Activated T-cell treated with anti-CD3 and anti-CD28 coated beads, Interleukin-2, amount 50 U/mL, for 72 hours (primary cell): Measurements from ENCODE around the gene KRTAP5-7. TPM values are rescaled to one million over a fixed set of nuclear protein-coding genes. Genes with fewer than 3 reads are reported as not detected.

Experiments
- ATAC-seq, 2 donors: fragments of 150-1000 bp; cut with Tn5 transposase; replicated peaks in 1 of 2; 2 replicates each; pipeline ENCODE4 v1.10.0; 2021; ENCODE audit warnings: moderate library complexity in 2 of 2, mild to moderate bottlenecking in 1 of 2
- DNase-seq, 2 donors: peaks; one replicate each; pipeline ENCODE4 v3.0.0; 2021 to 2022; ENCODE audit warnings: mixed read lengths in 1 of 2
- H3K27ac Mint-ChIP-seq: one replicate; pipeline ENCODE4 v1.8.0; 2022; ENCODE audit warnings: mild to moderate bottlenecking, moderate library complexity, mixed read lengths
- H3K27me3 Mint-ChIP-seq: one replicate; pipeline ENCODE4 v1.8.0; 2022; ENCODE audit warnings: low read depth, mixed read lengths
- H3K36me3 Mint-ChIP-seq, 2 donors: one replicate each; pipeline ENCODE4 v1.8.0; 2022; ENCODE audit warnings: mixed read lengths in 2 of 2, mild to moderate bottlenecking in 1 of 2; ENCODE audit not compliant: insufficient read depth in 2 of 2
- H3K4me1 Mint-ChIP-seq: one replicate; pipeline ENCODE4 v1.8.0; 2022; ENCODE audit warnings: low read depth, mixed read lengths
- H3K4me3 Mint-ChIP-seq, 2 donors: one replicate each; pipeline ENCODE4 v1.8.0; 2022; ENCODE audit warnings: mild to moderate bottlenecking in 2 of 2, mixed read lengths in 2 of 2, moderate library complexity in 2 of 2
- H3K9me3 Mint-ChIP-seq, 2 donors: one replicate each; pipeline ENCODE4 v1.8.0; 2022; ENCODE audit warnings: mixed read lengths in 2 of 2
- total RNA-seq, 2 donors: library from RNA; stranded (reverse); gene quantifications; one replicate each; pipeline ENCODE4 v1.2.3, GENCODE V29; 2022

The KRTAP5-7 gene
- total RNA-seq, 2 donors from 2014 or later = not detected

GRCh38 chr11:71488681-71489270 is 38.3 kb upstream of the KRTAP5-7 start:
- Mint-ChIP-seq H3K4me1 (peaks cover 27% of the 10 kb centered on the region), H3K9me3 (no peaks in the 10 kb centered on the region), H3K4me3 (peak overlapping the region; percentile 7 to 18), H3K36me3 (peaks cover 10 to 27% of the 10 kb centered on the region in 2 donors), H3K27me3 (no peaks in the 10 kb centered on the region), H3K27ac (peak overlapping the region; percentile 84)
- DNase-seq (no peak), ATAC-seq (peak; percentile 11 to 16)

- peak; percentile 67 to 73 for DNase-seq
- peak; percentile 88 to 96 for ATAC-seq
- H3K36me3 Mint-ChIP-seq = peaks cover 9 to 26% of the 10 kb centered on the region in 2 donors
- no peaks in the 10 kb centered on the region for H3K9me3 Mint-ChIP-seq
- H3K4me3 Mint-ChIP-seq = peak overlapping the region; percentile 23 to 36
- peaks cover 27% of the 10 kb centered on the region for H3K4me1 Mint-ChIP-seq
- no peaks in the 10 kb centered on the region for H3K27me3 Mint-ChIP-seq
- peak overlapping the region; percentile 84 for H3K27ac Mint-ChIP-seq
These were observed 37.6 kb upstream of the KRTAP5-7 start for GRCh38 chr11:71489311-71490043.

- no peaks in the 10 kb centered on the region for H3K9me3 Mint-ChIP-seq
These were observed 36.9 kb upstream of the KRTAP5-7 start for GRCh38 chr11:71490044-71490730.

GRCh38 chr11:71490731-71491390 is 36.2 kb upstream of the KRTAP5-7 start:
- Mint-ChIP-seq H3K27ac (no peak overlapping the region), H3K27me3 (no peaks in the 10 kb centered on the region), H3K4me1 (peaks cover 27% of the 10 kb centered on the region), H3K36me3 (peaks cover 9 to 32% of the 10 kb centered on the region in 2 donors), H3K9me3 (no peaks in the 10 kb centered on the region), H3K4me3 (no peak overlapping the region)
- DNase-seq (no peak), ATAC-seq (no peak)

More at GRCh38 chr11:71490044-71490730, 36.9 kb upstream of the KRTAP5-7 start:
- DNase-seq = no peak
- no peak for ATAC-seq
- Mint-ChIP-seq H3K4me1 (peaks cover 27% of the 10 kb centered on the region), H3K36me3 (peaks cover 9 to 31% of the 10 kb centered on the region in 2 donors), H3K27ac (peak overlapping the region; percentile 39), H3K27me3 (no peaks in the 10 kb centered on the region), H3K4me3 (no peak overlapping the region)

GRCh38 chr11:71491531-71491930 is 35.5 kb upstream of the KRTAP5-7 start:
- H3K27me3 Mint-ChIP-seq = no peaks in the 10 kb centered on the region
- peaks cover 27% of the 10 kb centered on the region for H3K4me1 Mint-ChIP-seq
- peaks cover 4 to 26% of the 10 kb centered on the region in 2 donors for H3K36me3 Mint-ChIP-seq
- no peaks in the 10 kb centered on the region for H3K9me3 Mint-ChIP-seq
- H3K27ac Mint-ChIP-seq = no peak overlapping the region
- DNase-seq (no peak), ATAC-seq (no peak)
- H3K4me3 Mint-ChIP-seq = no peak overlapping the region

- ATAC-seq (no peak), DNase-seq (no peak)
- no peaks in the 10 kb centered on the region for H3K27me3 Mint-ChIP-seq
- H3K9me3 Mint-ChIP-seq = no peaks in the 10 kb centered on the region
- H3K4me3 Mint-ChIP-seq = no peak overlapping the region
- H3K4me1 Mint-ChIP-seq = peaks cover 27% of the 10 kb centered on the region
- H3K27ac Mint-ChIP-seq = no peak overlapping the region
- peaks cover 3 to 25% of the 10 kb centered on the region in 2 donors for H3K36me3 Mint-ChIP-seq
These were observed 35.1 kb upstream of the KRTAP5-7 start for GRCh38 chr11:71491940-71492339.

GRCh38 chr11:71495286-71496230 is 31.5 kb upstream of the KRTAP5-7 start:
- Mint-ChIP-seq H3K4me3 (no peak overlapping the region), H3K27me3 (no peaks in the 10 kb centered on the region), H3K9me3 (no peaks in the 10 kb centered on the region), H3K27ac (no peak overlapping the region), H3K36me3 (peaks cover 9 to 30% of the 10 kb centered on the region in 2 donors), H3K4me1 (peaks cover 5% of the 10 kb centered on the region)
- DNase-seq = no peak
- ATAC-seq = no peak

- H3K9me3 Mint-ChIP-seq = no peaks in the 10 kb centered on the region
- H3K4me1 Mint-ChIP-seq = peaks cover 5% of the 10 kb centered on the region
- ATAC-seq (no peak), DNase-seq (no peak)
- H3K27me3 Mint-ChIP-seq = no peaks in the 10 kb centered on the region
- H3K36me3 Mint-ChIP-seq = peaks cover 9 to 25% of the 10 kb centered on the region in 2 donors
- no peak overlapping the region for H3K4me3 Mint-ChIP-seq
- no peak overlapping the region for H3K27ac Mint-ChIP-seq
These were observed 30.6 kb upstream of the KRTAP5-7 start for GRCh38 chr11:71496421-71496820.

- Mint-ChIP-seq H3K4me1 (peaks cover 5% of the 10 kb centered on the region), H3K9me3 (no peaks in the 10 kb centered on the region), H3K27me3 (no peaks in the 10 kb centered on the region), H3K27ac (no peak overlapping the region), H3K36me3 (peaks cover 9 to 26% of the 10 kb centered on the region in 2 donors), H3K4me3 (no peak overlapping the region)
- no peak for ATAC-seq
- DNase-seq = no peak
These were observed 29.0 kb upstream of the KRTAP5-7 start for GRCh38 chr11:71498091-71498490.

- Mint-ChIP-seq H3K27me3 (no peaks in the 10 kb centered on the region), H3K4me1 (peaks cover 5% of the 10 kb centered on the region), H3K9me3 (no peaks in the 10 kb centered on the region), H3K4me3 (no peak overlapping the region), H3K36me3 (peaks cover 9 to 26% of the 10 kb centered on the region in 2 donors), H3K27ac (no peak overlapping the region)
- ATAC-seq = no peak
- no peak for DNase-seq
These were observed 27.9 kb upstream of the KRTAP5-7 start for GRCh38 chr11:71499125-71499524.

- Mint-ChIP-seq H3K4me3 (no peak overlapping the region), H3K27me3 (no peaks in the 10 kb centered on the region), H3K27ac (no peak overlapping the region), H3K4me1 (peaks cover 5% of the 10 kb centered on the region), H3K9me3 (peaks cover 0 to under 1% of the 10 kb centered on the region in 2 donors), H3K36me3 (peaks cover 10 to 27% of the 10 kb centered on the region in 2 donors)
- ATAC-seq (no peak), DNase-seq (no peak)
These were observed 27.5 kb upstream of the KRTAP5-7 start for GRCh38 chr11:71499546-71499945.

- Mint-ChIP-seq H3K27ac (no peak overlapping the region), H3K36me3 (peaks cover 12 to 22% of the 10 kb centered on the region in 2 donors), H3K9me3 (peaks cover 0 to 2% of the 10 kb centered on the region in 2 donors), H3K4me3 (no peak overlapping the region), H3K4me1 (peaks cover 5% of the 10 kb centered on the region), H3K27me3 (no peaks in the 10 kb centered on the region)
- ATAC-seq (no peak), DNase-seq (no peak)
These were observed 26.5 kb upstream of the KRTAP5-7 start for GRCh38 chr11:71500601-71501021.
